ENCODE measurements around the gene RASSF3. TPM values are rescaled to one million over a fixed set of nuclear protein-coding genes. Genes with fewer than 3 reads are reported as not detected.
A peak's percentile ranks its signal among the peaks of the same experiment; 100 is the strongest.
"Not testable (repeated sequence)": the region's sequence is repeated elsewhere in the genome, so short reads cannot be mapped to it uniquely, and the experiment has no call there.

The RASSF3 gene
- total RNA-seq, 1 donor from 2014 or later: 28.2 TPM

DNA sequence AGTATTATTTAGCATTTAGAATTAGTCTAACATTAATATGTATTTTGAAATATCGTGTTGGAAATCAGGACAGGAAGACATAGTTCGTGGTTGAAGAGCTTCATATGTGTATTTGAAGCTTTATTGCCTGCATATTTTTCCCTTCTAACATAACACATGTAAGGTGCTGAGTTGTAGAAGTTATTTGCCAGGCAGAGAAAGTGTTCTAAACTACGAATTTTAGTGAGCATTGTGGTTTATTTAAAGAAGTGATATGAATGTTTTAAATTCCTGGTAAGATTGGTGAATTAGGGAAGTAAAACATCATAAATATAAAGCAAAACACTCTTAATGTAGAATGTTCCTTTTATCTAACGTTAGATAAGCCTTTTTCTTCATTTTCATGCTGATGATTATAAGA, 2.5 kb downstream of the RASSF3 start:
- Mint-ChIP-seq H3K27ac (ENCODE audit: unreplicated experiment) (no peak overlapping the region), H3K9me3 (ENCODE audit: unreplicated experiment) (peaks cover 9% of the 10 kb centered on the region), H3K4me3 (ENCODE audit: unreplicated experiment) (peak overlapping the region; percentile 93), H3K27me3 (ENCODE audit: unreplicated experiment) (peaks cover 16% of the 10 kb centered on the region), H3K36me3 (ENCODE audit: unreplicated experiment) (peaks cover 4% of the 10 kb centered on the region), H3K4me1 (ENCODE audit: low read depth, unreplicated experiment) (peaks cover 10% of the 10 kb centered on the region)
- TF ChIP-seq, protein P1, sequence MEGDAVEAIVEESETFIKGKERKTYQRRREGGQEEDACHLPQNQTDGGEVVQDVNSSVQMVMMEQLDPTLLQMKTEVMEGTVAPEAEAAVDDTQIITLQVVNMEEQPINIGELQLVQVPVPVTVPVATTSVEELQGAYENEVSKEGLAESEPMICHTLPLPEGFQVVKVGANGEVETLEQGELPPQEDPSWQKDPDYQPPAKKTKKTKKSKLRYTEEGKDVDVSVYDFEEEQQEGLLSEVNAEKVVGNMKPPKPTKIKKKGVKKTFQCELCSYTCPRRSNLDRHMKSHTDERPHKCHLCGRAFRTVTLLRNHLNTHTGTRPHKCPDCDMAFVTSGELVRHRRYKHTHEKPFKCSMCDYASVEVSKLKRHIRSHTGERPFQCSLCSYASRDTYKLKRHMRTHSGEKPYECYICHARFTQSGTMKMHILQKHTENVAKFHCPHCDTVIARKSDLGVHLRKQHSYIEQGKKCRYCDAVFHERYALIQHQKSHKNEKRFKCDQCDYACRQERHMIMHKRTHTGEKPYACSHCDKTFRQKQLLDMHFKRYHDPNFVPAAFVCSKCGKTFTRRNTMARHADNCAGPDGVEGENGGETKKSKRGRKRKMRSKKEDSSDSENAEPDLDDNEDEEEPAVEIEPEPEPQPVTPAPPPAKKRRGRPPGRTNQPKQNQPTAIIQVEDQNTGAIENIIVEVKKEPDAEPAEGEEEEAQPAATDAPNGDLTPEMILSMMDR (IDR thresholded peaks at IDR 0.05; ENCODE audit: partially characterized antibody, unreplicated experiment): no peak
- no peak for DNase-seq

DNA sequence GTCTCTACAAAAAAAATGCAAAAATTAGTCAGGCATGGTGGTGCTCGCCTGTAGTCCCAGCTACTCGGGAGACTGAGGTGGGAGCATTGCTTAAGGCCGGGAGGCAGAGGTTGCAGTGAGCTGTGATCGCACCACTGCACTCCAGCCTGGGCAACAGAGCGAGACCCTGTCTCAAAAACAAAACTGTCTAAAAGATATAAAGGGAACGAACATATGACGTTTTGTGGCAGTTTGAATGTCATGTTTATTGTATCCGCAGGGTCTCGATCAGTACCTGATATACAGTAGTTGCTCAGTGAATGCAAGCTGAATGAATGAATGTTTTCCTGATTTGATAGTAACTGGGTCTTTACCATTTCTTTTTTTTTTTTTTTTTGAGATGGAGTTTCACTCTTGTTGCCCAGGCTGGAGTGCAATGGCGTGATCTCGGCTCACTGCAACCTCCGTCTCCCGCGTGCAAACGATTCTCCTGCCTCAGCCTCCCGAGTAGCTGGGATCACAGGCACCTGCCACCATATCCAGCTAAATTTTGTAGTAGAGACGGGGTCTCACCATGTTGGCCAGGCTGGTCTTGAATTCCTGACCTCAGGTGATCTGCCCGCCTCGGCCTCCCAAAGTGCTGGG, 3.6 kb downstream of the RASSF3 start:
- DNase-seq; H3K27ac Mint-ChIP-seq (ENCODE audit: unreplicated experiment); H3K36me3 Mint-ChIP-seq (ENCODE audit: unreplicated experiment); H3K4me3 Mint-ChIP-seq (ENCODE audit: unreplicated experiment); H3K4me1 Mint-ChIP-seq (ENCODE audit: low read depth, unreplicated experiment); H3K9me3 Mint-ChIP-seq (ENCODE audit: unreplicated experiment): not testable (repeated sequence)
- H3K27me3 Mint-ChIP-seq (ENCODE audit: unreplicated experiment): peaks cover 16% of the 10 kb centered on the region

DNA sequence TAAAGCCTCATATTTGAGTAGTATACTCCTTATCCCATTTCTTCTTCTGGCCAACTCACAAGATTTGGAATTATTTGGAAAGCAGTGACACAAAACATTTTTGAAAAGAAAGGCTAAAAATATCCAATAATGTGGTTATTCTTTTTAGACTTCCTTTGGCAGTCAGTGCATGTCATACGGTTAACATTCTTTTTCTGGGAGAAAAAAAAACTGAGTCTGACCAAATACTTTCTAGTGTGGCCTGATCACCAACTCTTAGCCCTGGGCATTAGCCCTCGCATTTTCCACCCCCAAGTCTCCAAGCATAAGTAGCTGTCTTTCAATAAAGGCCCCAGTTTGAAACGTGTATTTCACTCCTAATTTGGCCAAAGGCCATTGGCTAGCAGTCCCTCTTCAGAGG, 5.9 kb downstream of the RASSF3 start:
- Mint-ChIP-seq H3K9me3 (ENCODE audit: unreplicated experiment) (peaks cover 4% of the 10 kb centered on the region), H3K27ac (ENCODE audit: unreplicated experiment) (no peak overlapping the region), H3K4me1 (ENCODE audit: low read depth, unreplicated experiment) (peaks cover 3% of the 10 kb centered on the region), H3K36me3 (ENCODE audit: unreplicated experiment) (peaks cover 4% of the 10 kb centered on the region), H3K4me3 (ENCODE audit: unreplicated experiment) (no peak overlapping the region), H3K27me3 (ENCODE audit: unreplicated experiment) (peaks cover 8% of the 10 kb centered on the region)
- TF ChIP-seq, protein P1 (IDR thresholded peaks at IDR 0.05; ENCODE audit: partially characterized antibody, unreplicated experiment): no peak
- no peak for DNase-seq

DNA sequence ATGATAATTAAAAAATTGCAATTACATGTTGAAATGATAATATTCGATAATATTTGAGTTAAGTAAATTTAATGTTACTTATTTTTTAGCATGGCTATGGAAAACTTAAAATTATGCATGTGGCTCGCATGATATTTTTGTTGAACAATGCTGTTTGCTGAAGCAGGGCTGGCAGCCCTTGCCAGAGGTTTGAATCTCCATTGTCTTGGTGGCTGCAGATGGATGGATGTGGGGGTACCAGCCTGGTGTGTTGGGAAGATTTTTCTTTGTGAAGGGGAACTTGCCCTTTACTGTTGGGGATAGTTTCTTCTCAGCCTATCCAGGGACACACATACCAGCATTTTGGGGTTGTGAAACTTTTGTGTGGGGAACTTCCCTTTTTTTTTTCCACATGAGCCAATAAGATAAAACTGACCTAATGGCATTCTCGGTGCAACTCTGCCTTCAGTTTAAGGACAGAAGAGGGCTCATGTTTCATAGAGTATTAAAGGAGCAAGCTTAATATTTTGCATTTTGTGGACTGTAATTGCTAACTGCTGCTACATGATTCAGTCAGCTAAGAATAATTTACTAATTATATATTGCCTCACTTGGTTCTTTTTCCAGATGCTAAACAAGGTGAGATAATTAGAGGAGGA, 8.8 kb downstream of the RASSF3 start:
- Mint-ChIP-seq H3K27ac (ENCODE audit: unreplicated experiment) (no peak overlapping the region), H3K9me3 (ENCODE audit: unreplicated experiment) (no peaks in the 10 kb centered on the region), H3K4me3 (ENCODE audit: unreplicated experiment) (no peak overlapping the region), H3K27me3 (ENCODE audit: unreplicated experiment) (peaks cover 1% of the 10 kb centered on the region), H3K36me3 (ENCODE audit: unreplicated experiment) (no peaks in the 10 kb centered on the region), H3K4me1 (ENCODE audit: low read depth, unreplicated experiment) (peaks cover 2% of the 10 kb centered on the region)
- no peak for DNase-seq
- TF ChIP-seq, protein P1 (IDR thresholded peaks at IDR 0.05; ENCODE audit: partially characterized antibody, unreplicated experiment): no peak

DNA sequence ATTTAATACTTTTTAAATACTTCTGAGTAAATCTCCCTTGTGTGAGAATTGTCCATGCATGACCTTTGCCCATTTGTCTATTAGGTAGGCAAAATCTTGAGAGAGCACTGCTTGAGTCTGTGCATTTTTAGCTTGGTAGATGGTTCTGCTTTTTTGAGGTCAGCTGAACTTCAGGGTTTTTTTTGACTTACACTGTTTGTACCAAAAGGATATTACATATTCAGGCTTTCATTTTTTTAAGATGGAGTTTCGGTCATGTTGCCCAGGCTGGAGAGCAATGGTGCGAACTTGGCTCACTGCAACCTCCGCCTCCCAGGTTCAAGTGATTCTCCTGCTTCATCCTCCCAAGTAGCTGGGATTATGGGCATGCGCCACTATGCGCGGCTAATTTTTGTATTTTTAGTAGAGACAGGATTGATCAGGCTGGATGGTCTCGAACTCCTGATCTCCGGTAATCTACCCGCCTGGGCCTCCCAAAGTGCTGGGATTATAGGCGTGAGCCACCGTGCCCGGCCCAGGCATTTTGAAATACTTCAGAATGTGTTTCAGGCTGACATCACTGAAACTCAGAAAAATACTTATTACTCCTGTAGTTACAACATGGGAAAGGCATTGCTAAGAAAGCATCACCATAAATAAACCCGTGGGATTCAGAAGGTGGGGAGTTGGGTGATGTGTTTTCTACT, 11.1 kb downstream of the RASSF3 start:
- Mint-ChIP-seq H3K36me3 (ENCODE audit: unreplicated experiment) (no peaks in the 10 kb centered on the region), H3K4me1 (ENCODE audit: low read depth, unreplicated experiment) (peaks cover 10% of the 10 kb centered on the region), H3K9me3 (ENCODE audit: unreplicated experiment) (no peaks in the 10 kb centered on the region), H3K27me3 (ENCODE audit: unreplicated experiment) (peaks cover 1% of the 10 kb centered on the region), H3K4me3 (ENCODE audit: unreplicated experiment) (no peak overlapping the region), H3K27ac (ENCODE audit: unreplicated experiment) (no peak overlapping the region)
- TF ChIP-seq, protein P1 (IDR thresholded peaks at IDR 0.05; ENCODE audit: partially characterized antibody, unreplicated experiment): no peak
- no peak for DNase-seq

All from glutamatergic neuron (in vitro differentiated cells).